IPS-18a (cell line): ENCODE measurements around the gene GPR180.

ENCODE experiments used
- H3K27ac ChIP-seq: one replicate; pipeline ENCODE4 v1.5.1; 2013; ENCODE audit warnings: low read length
- H3K27me3 ChIP-seq: one replicate; pipeline ENCODE4 v1.6.1; 2013; ENCODE audit warnings: mild to moderate bottlenecking, low read length; ENCODE audit not compliant: control insufficient read depth, insufficient read depth
- H3K36me3 ChIP-seq: one replicate; pipeline ENCODE4 v1.6.1; 2013; ENCODE audit warnings: low read depth, low read length; ENCODE audit not compliant: control insufficient read depth
- H3K4me1 ChIP-seq: one replicate; pipeline ENCODE4 v1.6.1; 2013; ENCODE audit warnings: low read depth, low read length; ENCODE audit not compliant: control insufficient read depth
- H3K4me3 ChIP-seq: one replicate; pipeline ENCODE4 v1.5.1; 2013; ENCODE audit warnings: low read length
- H3K9ac ChIP-seq: one replicate; pipeline ENCODE4 v1.6.1; 2013; ENCODE audit warnings: mild to moderate bottlenecking, low read length, moderate library complexity
- H3K9me3 ChIP-seq: one replicate; pipeline ENCODE4 v1.6.1; 2013; ENCODE audit warnings: low read depth, low read length; ENCODE audit not compliant: control insufficient read depth

GPR180 gene

DNA sequence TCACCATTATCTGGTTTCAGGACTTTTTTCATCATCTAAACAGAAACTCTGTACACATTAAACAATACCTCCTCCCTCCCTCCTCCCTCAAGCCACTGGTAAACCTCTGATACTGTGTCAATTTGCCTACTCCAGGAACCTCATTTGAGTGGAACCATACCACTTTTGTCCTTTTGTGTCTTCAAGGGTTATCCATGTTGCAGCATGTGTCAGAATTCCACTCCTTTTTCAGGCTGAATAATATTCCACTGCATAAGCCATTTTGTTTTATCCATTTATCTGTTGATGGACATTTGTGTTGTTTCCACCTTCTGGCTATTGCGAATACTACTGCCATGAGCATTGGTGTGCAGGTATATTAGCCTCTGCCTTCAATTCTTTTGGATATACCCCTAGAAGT, 33.2 kb upstream of the GPR180 start:
- H3K36me3 ChIP-seq: peaks cover 32% of the 10 kb centered on the region
- H3K9ac ChIP-seq: no peak overlapping the region
- no peaks in the 10 kb centered on the region for H3K4me1 ChIP-seq
- no peaks in the 10 kb centered on the region for H3K27me3 ChIP-seq
- no peak overlapping the region for H3K27ac ChIP-seq
- no peak overlapping the region for H3K4me3 ChIP-seq
- H3K9me3 ChIP-seq: no peaks in the 10 kb centered on the region

- Histone ChIP-seq H3K36me3 (peaks cover 40% of the 10 kb centered on the region), H3K27me3 (no peaks in the 10 kb centered on the region), H3K4me3 (no peak overlapping the region), H3K27ac (no peak overlapping the region), H3K9me3 (no peaks in the 10 kb centered on the region), H3K9ac (no peak overlapping the region), H3K4me1 (no peaks in the 10 kb centered on the region)
Observed at GRCh38 chr13:94569615-94570014, 32.0 kb upstream of the GPR180 start.

- Histone ChIP-seq H3K9me3 (no peaks in the 10 kb centered on the region), H3K36me3 (peaks cover 78% of the 10 kb centered on the region), H3K4me1 (no peaks in the 10 kb centered on the region), H3K27ac (no peak overlapping the region), H3K27me3 (no peaks in the 10 kb centered on the region), H3K9ac (no peak overlapping the region), H3K4me3 (no peak overlapping the region)
Observed at GRCh38 chr13:94579063-94579462, 22.6 kb upstream of the GPR180 start.

GRCh38 chr13:94583926-94584325, 17.7 kb upstream of the GPR180 start:
- H3K9ac ChIP-seq: no peak overlapping the region
- no peaks in the 10 kb centered on the region for H3K4me1 ChIP-seq
- H3K4me3 ChIP-seq: no peak overlapping the region
- H3K9me3 ChIP-seq: no peaks in the 10 kb centered on the region
- H3K36me3 ChIP-seq: peaks cover 37% of the 10 kb centered on the region
- no peak overlapping the region for H3K27ac ChIP-seq
- H3K27me3 ChIP-seq: no peaks in the 10 kb centered on the region

- Histone ChIP-seq H3K36me3 (peaks cover 29% of the 10 kb centered on the region), H3K4me3 (no peak overlapping the region)
Observed at GRCh38 chr13:94585543-94586101, 16.0 kb upstream of the GPR180 start.

GRCh38 chr13:94586371-94586770, 15.3 kb upstream of the GPR180 start:
- Histone ChIP-seq H3K36me3 (peaks cover 33% of the 10 kb centered on the region), H3K9ac (no peak overlapping the region)

More at GRCh38 chr13:94585543-94586101, 16.0 kb upstream of the GPR180 start:
- Histone ChIP-seq H3K27ac (no peak overlapping the region), H3K9me3 (no peaks in the 10 kb centered on the region), H3K9ac (no peak overlapping the region), H3K27me3 (no peaks in the 10 kb centered on the region), H3K4me1 (no peaks in the 10 kb centered on the region)

GRCh38 chr13:94588541-94588940, 13.1 kb upstream of the GPR180 start:
- H3K9me3 ChIP-seq: no peaks in the 10 kb centered on the region
- peaks cover 29% of the 10 kb centered on the region for H3K36me3 ChIP-seq
- no peak overlapping the region for H3K27ac ChIP-seq
- H3K9ac ChIP-seq: no peak overlapping the region
- no peak overlapping the region for H3K4me3 ChIP-seq
- H3K4me1 ChIP-seq: no peaks in the 10 kb centered on the region
- H3K27me3 ChIP-seq: no peaks in the 10 kb centered on the region

More at GRCh38 chr13:94586371-94586770, 15.3 kb upstream of the GPR180 start:
- H3K27ac ChIP-seq: no peak overlapping the region
- no peaks in the 10 kb centered on the region for H3K27me3 ChIP-seq
- no peaks in the 10 kb centered on the region for H3K9me3 ChIP-seq
- no peaks in the 10 kb centered on the region for H3K4me1 ChIP-seq
- H3K4me3 ChIP-seq: no peak overlapping the region

GRCh38 chr13:94590744-94591143, 10.9 kb upstream of the GPR180 start:
- Histone ChIP-seq H3K4me3 (no peak overlapping the region), H3K27me3 (no peaks in the 10 kb centered on the region), H3K27ac (no peak overlapping the region), H3K4me1 (peaks cover 10% of the 10 kb centered on the region), H3K36me3 (peaks cover 22% of the 10 kb centered on the region), H3K9ac (no peak overlapping the region), H3K9me3 (no peaks in the 10 kb centered on the region)

DNA sequence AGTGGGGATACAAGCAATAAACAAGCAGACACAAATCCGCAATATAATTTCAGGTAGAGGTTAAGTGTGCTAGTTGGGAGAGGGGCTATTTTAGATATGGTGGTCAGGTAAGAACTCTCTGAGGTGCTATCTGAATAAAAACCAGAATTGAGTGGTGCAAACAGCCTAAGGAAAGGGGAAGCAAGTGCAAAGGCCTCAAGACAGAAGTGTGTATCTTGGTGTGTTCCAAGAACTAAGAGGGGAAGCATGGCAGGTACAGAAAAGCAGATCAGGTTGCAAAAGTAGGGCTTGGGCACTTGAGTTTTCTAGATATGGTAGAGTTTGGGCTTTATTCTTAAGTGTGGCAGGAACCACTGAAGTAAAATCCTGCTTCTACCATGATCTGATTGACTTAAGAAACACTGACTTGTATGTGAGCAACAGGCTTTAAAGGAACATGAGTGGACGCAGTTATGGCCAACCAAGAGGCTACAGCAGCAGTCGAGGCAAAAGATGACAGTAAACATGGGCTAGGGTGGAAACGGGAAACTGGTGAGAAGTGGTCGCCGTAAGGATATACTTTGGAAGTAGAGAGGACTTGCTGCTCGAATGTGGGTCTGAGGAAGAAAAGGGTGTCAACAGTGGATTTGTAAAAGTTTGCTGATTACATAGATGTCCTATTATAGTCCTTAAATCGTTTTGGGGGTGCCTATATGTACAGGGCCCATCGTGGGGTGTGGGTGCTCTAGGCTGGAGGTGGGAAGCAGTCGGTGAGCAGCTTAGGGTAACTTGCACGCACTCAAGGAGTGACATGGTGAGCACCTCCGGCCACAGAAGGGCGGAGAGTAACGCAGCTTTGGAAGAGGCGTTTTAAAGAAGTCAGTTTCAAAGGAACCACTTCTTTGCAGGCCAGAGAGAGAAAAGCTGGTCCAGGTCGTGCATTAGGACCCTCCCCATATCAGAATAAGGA, 6.4 kb upstream of the GPR180 start:
- no peaks in the 10 kb centered on the region for H3K9me3 ChIP-seq
- peaks cover 5% of the 10 kb centered on the region for H3K27me3 ChIP-seq
- peak overlapping the region; percentile 91 for H3K9ac ChIP-seq
- peaks cover 17% of the 10 kb centered on the region for H3K36me3 ChIP-seq
- peak overlapping the region; percentile 67 for H3K27ac ChIP-seq
- peak overlapping the region; percentile 100 for H3K4me3 ChIP-seq
- H3K4me1 ChIP-seq: peaks cover 10% of the 10 kb centered on the region

- Histone ChIP-seq H3K4me3 (peak within 1 kb of the TSS; percentile 100), H3K36me3 (peaks cover 10% of the 10 kb centered on the region)
Observed at GRCh38 chr13:94595950-94596574, 5.6 kb upstream of the GPR180 start, which contains the start of gene TGDS. Gene TGDS, minus strand, starts transcription at chr13:94596152. Its CDS starts 16 bp downstream, at chr13:94596136.

GRCh38 chr13:94596575-94596971, 5.1 kb upstream of the GPR180 start:
- Histone ChIP-seq H3K36me3 (peaks cover 10% of the 10 kb centered on the region), H3K27me3 (peaks cover 16% of the 10 kb centered on the region), H3K4me1 (peaks cover 10% of the 10 kb centered on the region), H3K9ac (no peak overlapping the region), H3K27ac (no peak overlapping the region), H3K9me3 (peaks cover 2% of the 10 kb centered on the region), H3K4me3 (peak overlapping the region; percentile 100)

More at GRCh38 chr13:94595950-94596574, 5.6 kb upstream of the GPR180 start, which contains the start of gene TGDS:
- Histone ChIP-seq H3K27me3 (peaks cover 13% of the 10 kb centered on the region), H3K27ac (peak within 1 kb of the TSS; percentile 67), H3K4me1 (peaks cover 10% of the 10 kb centered on the region), H3K9me3 (peaks cover 2% of the 10 kb centered on the region), H3K9ac (peak within 1 kb of the TSS; percentile 91)
